SIG-M5 (cell line): ENCODE data around the gene CARD11.
"Not testable (repeated sequence)": the region's sequence is repeated elsewhere in the genome, so short reads cannot be mapped to it uniquely, and the experiment has no call there.

Experiments
- DNase-seq: peaks from one replicate; lab custom pipeline; 2025; lab: John Stamatoyannopoulos, UW

CARD11 gene

DNA sequence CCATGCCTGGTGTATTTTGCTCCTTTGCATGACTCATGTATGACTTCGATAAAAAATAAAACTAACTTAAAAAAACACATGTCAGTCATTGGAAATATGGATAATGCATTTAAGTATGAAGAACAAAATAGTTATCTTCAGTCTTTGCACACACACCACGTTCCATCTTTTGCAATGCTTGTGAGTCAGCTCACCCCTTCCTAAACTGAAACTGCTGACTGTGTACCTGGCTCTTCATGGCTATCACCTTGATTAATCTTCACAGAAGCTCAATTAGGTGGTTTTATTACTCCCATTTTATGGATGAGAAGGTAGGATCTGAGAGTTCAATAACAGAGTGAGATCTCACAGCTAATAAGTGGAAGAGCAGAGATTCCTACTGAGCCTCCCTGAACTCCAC is 79.5 kb downstream of the CARD11 start:
- DNase-seq, result no peak

DNA sequence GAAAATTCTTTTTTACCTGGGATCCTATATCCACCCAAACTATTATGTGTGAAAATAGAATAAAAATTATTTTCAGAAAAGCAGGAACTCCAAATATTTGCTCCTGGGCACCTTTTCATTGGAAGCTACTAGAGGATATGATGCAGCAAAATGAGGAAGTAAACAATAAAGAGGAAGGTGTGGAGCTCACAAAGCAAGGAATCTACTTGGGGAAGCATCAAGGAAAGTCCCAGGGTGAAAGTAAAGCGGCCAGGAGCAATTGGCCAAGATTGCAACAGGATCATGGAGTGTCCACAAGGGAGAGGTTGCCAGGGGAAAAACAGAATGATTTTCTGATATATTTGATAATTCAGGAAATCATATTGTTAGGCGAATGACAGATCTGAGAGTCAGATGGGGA is 80.8 kb downstream of the CARD11 start:
- DNase-seq, result no peak

DNA sequence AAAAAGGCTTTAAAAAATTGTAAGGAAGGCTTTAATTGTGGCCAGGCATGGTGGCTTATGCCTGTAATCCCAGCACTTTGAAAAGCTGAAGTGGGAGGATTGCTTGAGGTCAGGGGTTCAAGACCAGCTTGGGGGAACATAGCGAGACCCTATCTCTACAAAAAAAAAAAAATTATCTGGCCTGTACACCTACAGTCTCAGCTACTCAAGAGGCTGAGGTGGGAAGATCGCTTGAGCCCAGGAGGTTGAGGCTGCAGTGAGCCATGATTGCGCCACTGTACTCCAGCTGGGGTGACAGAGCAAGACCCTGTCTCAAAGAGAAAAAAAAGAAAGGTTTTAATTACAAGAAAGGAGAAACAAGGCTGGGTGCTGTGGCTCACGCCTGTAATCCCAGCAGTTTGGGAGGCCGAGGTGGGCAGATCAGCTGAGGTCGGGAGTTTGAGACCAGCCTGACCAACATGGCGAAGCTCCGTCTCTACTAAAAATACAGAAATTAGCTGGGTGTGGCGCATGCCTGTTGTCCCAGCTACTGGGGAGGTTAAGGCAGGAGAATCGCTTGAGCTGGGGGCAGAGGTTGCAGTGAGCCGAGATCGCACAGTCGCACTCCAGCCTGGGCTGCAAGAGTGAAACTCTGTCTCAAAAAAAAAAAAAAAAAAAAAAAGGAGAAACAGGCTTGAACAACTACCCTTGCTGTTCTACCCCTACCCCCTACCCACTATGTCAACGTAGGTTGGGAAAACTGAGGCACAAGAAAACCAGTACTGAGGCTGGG is 83.7 kb downstream of the CARD11 start:
- DNase-seq, result no peak

DNA sequence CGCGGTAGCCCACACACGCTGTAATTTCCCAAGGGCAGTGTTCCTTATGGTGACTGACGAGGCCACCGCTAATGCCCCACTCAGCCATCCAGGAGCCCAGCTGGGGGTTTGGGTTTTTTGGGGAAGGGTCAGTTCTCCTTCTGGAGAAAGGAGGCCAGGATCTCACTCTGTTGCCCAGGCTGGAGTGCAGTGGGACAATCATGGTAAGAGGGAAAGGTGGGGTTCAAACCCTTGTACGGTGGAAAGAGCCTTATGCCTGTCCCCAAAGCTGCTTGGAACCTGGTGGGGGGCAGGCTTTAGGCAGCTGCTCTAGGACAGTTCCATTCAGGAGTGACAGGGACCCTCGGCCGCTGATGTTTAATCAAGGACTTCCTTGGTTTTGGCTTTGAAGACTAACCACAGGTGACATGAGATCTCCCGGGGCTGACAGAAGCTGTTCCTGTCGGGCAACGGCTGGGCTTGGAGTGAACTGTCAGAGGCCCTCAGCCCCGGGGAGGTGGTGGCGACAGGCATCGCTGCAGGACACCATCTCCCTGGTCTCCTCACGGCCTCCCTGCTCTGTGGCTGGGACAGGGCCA is 84.5 kb downstream of the CARD11 start:
- no peak for DNase-seq

DNA sequence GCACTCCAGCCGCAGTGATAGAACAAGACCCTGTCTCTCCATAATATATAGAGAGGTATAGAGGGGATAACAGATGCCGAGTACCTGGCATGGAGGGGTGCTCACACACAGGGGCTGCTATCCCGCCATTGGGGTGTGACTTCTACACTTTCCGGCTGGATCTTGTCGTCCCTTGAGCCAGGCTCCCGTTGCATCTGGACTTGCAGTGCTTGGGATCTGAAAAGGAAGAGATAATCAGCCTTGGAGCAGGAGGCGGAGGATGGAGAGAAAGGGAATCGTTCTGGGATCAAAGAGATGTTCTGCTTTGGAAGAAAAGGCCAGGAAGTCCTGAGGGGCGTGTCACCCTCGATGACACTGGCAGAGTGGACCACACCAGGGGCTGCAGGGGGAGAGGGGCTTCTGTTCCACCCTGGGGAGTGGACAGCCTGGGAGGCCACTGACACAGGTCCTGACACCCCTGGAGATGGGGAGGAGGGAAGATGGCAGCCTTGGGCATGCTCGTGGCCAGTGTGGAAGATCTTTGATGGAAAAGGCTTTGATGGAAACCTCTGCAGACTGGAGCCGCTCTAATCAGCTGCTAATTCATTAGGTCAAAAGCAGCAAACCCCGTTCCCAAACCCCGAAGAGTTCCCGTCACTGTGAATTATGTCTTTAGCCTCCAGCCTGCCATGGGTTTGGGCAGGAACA is 85.1 kb downstream of the CARD11 start:
- DNase-seq, result no peak

DNA sequence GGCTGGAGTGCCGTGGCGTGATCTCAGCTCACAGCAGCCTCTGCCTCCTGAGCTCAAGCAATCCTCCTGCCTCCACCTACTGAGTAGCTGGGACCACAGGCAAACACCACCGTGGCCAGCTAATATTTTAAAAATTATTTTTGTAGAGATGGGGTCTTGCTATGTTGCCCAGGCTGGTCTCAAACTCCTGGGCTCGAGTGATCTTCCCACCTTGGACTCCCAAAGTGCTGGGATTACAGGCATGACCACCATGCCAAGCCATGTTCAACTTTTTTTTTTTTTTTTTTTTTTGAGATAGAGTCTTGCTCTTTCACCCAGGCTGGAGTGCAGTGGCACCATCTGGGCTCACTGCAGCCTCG is 86.3 kb downstream of the CARD11 start:
- not testable (repeated sequence) for DNase-seq

DNA sequence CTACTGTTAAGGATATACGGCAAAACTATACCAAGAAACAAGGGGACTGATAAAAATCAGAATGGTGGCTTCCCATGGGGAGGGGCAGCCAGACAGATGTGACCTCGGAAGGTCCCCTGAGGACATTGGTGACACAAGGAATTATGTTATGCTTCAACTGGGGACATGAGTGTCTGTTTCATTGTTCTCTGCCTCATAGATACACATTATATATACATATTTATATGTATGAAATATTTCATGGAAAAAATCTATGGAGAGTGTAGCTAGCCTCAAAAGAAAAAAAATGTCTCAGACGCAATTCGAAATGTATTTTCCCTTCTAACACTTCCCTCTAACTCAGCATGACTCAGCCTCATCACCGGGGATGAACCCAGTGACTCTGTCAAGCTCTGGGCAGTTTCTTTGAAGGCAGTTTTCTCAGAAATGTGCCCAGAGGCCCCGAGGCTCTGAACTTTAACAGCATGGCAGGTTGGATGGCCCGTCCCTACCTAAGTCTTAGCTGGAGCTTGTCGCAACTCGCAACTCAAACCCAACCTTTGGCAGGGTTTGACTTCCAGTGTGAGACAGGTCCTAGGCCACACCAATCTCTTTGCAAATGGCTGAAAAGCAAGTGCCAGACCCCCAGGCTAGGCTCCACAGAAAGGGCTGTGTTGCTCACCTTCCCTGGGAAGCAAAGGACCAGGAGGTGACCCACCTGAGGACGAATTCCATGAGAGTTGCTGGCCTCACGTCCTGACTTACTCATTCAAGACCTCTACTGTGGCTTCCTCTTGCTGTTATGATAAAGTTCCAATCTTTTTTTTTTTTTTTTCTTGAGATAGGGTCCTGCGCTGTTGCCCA is 86.9 kb downstream of the CARD11 start:
- DNase-seq, result no peak

DNA sequence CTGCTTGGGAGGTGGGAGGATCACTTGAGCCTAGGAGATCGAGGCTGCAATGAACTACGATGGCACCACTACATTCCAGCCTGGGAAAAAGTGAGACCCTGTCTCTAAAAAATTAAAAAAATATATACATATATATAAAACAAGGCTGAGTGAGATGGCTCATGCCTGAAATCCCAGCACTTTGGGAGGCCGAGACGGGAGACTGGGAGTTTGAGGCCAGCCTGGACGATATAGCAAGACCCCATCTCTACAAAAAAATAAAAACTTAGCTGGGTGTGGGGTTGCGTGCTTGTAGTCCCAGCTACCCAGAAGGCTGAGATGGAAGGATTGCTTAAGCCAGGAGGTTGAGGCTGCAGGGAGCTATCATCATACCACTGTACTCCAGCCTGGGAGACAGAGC is 87.6 kb downstream of the CARD11 start:
- DNase-seq, result no peak

DNA sequence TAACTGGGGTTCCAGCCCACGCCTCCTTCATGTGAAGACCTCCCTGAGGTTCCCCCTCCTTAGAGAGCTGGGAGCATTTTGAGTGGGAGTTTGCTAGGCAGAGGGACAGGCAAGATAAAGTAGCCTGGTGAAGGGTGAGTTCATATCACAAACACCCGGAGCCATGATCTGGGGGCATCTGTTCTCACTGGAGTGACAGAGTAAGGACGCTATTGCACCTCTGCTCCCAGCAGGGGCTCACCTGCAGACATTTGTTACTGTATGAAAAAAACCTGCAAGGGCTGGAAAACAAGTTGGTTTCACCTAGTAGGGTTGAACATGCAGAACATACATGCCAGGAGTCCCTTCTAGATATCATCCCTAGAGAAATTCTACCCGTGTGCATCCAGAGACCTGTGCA is 88.4 kb downstream of the CARD11 start:
- DNase-seq, result no peak

DNA sequence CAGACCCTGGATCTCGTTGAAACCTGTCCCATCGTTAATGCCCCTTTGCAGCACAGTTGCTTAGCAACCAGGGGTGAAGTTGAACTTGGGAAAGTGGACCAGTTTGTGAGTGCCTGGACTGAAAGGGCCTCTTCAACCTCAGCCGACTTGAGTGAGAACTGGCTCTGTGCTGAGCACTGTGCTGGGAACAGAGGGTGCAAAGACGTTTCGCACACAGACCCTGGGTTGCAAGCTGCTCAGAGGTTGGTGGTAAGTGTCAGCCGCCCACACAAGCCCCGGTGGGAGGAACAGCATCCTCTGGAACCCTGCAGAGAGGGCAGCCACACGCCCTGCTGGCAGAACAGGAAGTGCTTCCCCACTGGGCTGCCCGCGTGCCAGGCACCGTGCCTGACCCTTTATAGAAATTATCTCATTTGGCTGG is 89.2 kb downstream of the CARD11 start:
- DNase-seq, result no peak

DNA sequence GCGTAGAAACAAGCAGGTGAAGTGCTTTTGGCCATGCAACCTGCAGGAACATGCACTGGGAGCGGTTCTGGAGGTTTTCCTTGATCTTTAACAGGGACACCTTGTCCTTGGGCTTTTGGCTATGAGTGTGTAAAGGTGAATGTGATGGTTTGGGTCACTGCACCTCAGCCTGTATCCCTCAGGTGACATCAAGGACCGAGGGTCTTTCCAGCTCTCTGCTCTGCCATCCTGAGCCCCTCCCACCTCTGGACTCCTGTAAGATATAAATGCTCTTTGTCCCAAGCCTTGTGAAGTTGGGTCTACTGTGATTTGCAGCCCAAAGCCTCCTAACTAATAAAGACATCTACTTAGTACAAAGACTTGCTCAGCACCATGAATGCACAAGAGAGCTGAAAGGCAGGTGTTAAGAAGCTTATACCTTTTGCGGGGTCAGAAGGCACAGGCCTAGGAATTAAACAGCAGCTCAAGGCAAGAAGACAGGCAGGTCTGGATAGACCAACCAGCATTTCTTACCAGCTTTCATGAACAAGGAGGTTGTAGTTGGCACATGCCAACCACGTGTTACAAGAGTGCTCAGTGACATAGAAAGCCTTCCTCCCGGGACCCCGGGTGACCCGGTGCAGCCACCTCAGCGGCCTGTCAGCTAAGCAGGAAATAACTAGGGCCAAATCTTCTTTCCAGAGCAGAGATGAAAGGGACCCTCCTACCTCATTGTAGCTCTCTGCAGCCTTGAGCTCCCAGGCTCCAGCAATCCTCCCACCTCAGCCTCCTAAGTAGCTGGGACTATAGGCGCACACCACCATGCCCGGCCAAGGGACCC is 89.9 kb downstream of the CARD11 start:
- no peak for DNase-seq

DNA sequence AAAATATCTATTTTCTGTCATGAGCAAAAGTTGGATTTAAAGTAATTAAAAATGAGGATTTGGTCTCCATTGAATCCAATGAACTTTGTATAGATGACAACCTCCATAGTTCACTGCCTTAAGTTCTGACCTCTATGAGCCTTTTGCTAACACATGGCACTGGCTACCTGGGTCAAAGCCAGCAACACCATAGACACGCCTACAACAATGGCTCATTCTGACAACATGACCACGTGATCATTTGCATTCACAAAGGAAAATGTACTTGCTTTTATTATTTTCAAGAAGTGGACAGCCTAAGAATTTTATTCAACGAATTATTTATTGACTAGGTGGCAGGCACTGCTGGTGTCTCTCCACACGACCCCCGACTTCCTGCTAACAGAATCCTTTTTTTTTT is 90.6 kb downstream of the CARD11 start:
- DNase-seq, result no peak

DNA sequence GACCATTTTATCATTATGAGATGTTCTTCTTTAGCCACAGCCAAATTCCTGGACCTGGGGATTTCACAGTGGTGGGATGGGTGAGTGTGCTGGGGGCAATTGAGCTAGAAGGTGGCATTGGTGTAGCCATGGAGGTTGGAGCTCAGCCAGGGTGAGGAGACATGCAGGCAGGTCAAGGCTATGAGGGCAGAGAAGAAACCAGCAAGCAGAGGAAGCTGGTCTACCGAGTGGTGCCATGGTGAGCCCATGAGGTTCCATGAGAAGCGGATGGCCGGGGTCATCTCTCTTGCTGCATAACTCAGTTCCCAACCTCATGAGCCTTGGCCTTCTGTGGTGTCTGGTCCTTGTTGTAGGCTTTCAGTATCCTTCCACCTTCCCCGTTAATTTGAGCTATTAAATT is 91.4 kb downstream of the CARD11 start:
- no peak for DNase-seq

DNA sequence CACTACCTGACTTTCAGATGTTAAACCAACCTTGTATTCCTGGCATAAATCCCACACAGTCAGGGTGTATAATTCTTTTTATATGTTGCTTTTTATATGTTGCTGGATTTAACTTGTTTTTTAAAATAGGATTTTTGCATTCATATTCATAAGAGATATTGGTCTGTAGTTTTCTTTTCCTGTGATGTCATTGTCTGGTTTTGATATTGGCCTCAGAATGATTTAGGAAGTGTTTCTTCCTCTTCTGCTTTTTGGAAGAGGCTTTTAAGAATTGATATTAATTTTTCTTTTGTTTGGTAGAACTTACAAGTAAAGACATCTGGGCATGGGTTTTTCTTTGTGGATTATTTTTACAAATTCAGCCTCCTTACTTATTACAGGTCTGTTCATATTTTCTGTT is 93.1 kb downstream of the CARD11 start:
- DNase-seq, result no peak

DNA sequence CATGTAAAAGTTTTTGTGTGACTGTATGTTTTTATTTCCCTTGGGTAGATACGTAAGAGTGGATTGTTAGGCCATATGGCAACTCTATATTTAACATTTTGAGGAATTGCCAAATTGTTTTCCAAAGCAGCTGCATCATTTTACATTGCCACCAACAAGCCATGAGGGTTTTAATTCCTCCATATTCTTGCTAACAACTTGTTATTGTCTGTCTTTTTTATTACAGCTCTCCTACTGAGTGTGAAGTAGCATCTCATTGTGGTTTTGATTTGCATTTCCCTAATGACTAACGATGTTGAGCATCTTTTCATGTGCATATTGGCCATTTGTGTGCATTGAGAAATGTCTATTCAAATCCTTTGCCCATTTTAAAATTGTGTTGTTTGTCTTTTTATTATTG is 94.9 kb downstream of the CARD11 start:
- no peak for DNase-seq

DNA sequence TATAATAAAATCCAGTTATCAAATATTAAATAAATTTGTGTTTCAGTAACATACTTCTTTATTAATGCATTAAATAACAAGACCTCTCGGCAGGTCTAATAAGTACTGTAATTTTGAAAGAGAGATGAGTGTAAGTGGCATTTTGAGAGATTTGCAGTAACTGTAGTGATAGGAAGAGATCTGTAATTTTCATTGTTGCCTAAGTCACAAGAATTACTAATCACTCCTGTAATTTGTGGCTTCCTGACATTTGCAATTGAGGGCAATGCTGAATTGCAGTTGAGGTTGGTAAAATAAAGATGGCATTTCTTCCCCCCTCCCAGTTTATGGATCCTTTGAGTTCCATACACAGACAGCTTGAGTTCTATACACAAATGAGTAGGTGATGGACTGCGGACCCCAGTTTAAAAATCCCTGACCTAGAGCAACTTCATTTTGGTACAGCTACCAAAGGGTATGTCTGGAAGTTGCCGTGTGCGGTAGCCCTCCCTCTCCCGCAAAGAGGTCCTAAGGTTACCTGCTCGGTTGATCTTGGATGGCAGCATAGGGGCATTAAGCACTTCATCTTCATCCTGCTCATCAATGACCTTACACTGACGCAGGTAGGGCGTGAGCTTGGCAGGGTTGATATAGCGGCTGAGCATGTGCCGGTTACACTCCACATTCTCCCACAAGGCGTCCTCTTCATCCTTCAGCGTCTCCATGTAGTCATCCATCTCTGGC is 96.4 kb downstream of the CARD11 start:
- DNase-seq, result no peak

DNA sequence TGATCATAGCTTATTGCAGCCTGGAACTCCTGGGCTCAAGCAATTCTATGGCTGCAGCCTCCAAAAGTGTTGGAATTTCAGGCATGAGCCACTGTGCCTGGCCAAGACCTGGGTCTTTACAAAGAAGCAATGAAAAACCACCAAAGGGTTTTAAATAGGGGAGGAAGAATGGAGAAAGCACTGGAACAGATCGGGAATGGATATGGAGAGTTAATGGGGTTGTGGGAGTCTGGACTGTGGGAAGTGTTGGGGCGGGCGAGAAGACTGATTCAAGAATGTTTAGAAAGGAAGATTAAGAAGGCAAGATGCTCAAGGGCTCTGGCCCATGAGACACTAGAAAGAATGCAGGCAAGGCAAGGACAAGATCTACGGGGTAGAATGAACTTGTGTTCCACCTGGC is 98.5 kb downstream of the CARD11 start:
- no peak for DNase-seq

DNA sequence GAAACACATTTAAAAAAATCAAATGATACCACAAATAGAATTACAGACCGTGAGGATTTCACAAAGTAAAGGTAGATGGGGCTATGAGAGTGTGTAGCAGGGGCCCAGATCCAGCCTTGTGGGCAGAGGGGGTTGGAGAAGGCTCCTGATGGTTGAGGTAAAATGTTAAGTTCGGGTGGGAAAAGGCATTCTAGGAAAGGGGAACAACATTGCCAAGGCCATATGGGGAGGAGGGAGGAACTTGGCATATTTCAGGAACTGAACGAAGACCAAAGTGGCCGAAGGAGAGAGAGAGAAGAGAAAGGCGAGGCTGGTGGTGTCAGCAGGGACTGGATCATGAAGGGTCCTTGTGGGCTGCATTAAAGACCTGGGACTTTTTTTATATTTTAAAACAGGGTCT is 98.9 kb downstream of the CARD11 start:
- DNase-seq, result no peak

DNA sequence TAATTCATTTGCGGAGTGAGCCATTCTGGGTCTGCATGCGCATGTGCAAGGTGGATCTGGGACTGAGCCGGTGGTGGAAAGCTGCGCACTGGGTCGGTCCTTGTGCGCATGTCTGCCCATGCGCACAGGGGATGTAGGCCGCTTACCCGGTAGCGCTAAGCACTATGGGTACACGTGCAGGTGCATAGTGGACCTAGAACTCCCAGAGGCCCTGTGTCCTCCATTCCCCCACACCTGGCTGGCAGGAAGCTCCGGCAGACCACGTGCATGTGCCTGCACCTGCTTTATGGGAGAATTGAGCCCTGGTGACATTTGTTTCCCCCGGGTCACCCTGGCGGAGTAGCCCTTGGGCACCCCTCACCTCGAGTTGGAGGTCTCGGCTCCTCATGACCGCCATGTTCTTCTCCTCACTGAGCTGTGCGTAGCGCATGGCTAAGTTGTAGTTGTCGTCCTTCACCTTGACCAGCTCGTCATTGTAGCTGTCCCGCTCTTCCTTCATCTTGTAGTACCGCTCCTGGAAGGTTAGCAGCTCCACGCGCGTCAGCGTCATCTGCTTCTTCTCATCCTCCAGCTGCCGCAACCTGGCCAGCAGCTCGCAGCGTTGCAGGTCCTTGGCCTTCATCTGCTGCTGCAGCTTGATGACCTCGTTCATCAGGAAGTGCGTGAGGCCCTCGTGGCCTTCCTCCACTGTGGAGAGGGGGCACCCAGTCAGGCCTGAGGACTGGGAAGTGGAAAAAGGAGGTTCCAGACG is 99.6 kb downstream of the CARD11 start:
- no peak for DNase-seq

DNA sequence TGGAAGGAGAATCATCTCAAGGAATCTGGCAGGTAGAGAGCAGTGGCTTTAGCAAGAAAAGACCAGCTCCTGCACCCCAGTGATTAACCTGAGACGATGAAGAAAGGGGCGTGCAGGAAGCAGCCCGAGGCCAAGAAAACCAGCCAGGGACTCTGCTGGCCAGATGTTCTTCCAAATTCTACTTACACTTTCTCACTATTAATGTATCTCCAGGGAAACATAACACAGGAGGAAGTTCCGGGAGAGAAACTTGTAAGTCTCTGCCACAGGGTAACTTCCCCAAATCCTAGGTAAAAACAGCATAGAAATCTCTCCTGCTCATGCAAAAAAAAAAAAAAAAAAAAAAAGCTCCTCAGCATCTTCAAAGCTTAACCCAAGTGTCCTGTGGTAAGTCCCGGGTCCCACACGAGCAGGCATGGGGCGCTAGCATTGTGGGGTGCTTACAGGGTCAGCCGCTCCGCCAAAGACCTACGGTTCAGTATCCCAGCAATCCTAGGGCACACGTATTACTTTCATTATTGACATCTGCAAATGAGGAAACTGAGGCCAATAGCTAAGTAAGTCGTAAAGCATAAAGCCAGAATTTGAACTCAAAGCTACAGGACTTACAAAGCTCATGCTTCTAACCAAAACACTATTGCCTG is 102.3 kb downstream of the CARD11 start:
- no peak for DNase-seq
